Fibroblast of the aortic adventitia (primary cell): ENCODE results near the gene MOGAT2. TPM values are rescaled to one million over a fixed set of nuclear protein-coding genes. Genes with fewer than 3 reads are reported as not detected.
"Not testable (repeated sequence)": the region's sequence is repeated elsewhere in the genome, so short reads cannot be mapped to it uniquely, and the experiment has no call there.

ENCODE experiments used
- DNase-seq: peaks from one replicate; pipeline ENCODE4 v3.0.0-alpha.2; 2010; ENCODE audit warnings: low read depth
- H3K4me3 ChIP-seq: 2 replicates; pipeline ENCODE4 v1.5.1; 2011; ENCODE audit warnings: low read depth, mild to moderate bottlenecking, control low read depth, low read length, moderate library complexity
- CTCF ChIP-seq: IDR thresholded peaks from 2 replicates; pipeline ENCODE4 v1.5.1; 2011; ENCODE audit warnings: mild to moderate bottlenecking, low read length, control low read depth, inconsistent platforms; ENCODE audit not compliant: insufficient read depth
- total RNA-seq: library from RNA; depleted of rRNA; stranded (reverse); fragments of >200 nt; gene quantifications from 2 replicates; pipeline ENCODE4 v1.2.3, GENCODE V29; 2012; ENCODE audit warnings: low replicate concordance

MOGAT2 gene
- total RNA-seq, 1 donor = not detected

GRCh38 chr11:75740681-75741080 is 23.0 kb downstream of the MOGAT2 start:
- no peak for TF ChIP-seq CTCF
- H3K4me3 ChIP-seq = no peak overlapping the region
- no peak for DNase-seq

GRCh38 chr11:75743159-75743558 is 25.5 kb downstream of the MOGAT2 start:
- not testable (repeated sequence) for H3K4me3 ChIP-seq, DNase-seq

- DNase-seq = no peak
- TF ChIP-seq CTCF = no peak
- no peak overlapping the region for H3K4me3 ChIP-seq
Observed at GRCh38 chr11:75743711-75744563, 26.3 kb downstream of the MOGAT2 start.

- no peak for TF ChIP-seq CTCF
- DNase-seq = no peak
- no peak overlapping the region for H3K4me3 ChIP-seq
Observed at GRCh38 chr11:75745807-75746206, 28.2 kb downstream of the MOGAT2 start.

GRCh38 chr11:75748729-75749273 is 31.2 kb downstream of the MOGAT2 start:
- DNase-seq, H3K4me3 ChIP-seq: not testable (repeated sequence)

GRCh38 chr11:75754933-75755332 is 37.3 kb downstream of the MOGAT2 start:
- not testable (repeated sequence) for DNase-seq, H3K4me3 ChIP-seq

- no peak for TF ChIP-seq CTCF
Observed at GRCh38 chr11:75757651-75758050, 40.0 kb downstream of the MOGAT2 start.

GRCh38 chr11:75759832-75760231 is 42.2 kb downstream of the MOGAT2 start:
- H3K4me3 ChIP-seq = no peak overlapping the region
- no peak for TF ChIP-seq CTCF
- no peak for DNase-seq

More at GRCh38 chr11:75757651-75758050, 40.0 kb downstream of the MOGAT2 start:
- H3K4me3 ChIP-seq = no peak overlapping the region
- DNase-seq = no peak
